Measurements from ENCODE around the gene HSPE1. TPM values are rescaled to one million over a fixed set of nuclear protein-coding genes. Genes with fewer than 3 reads are reported as not detected.
A peak's percentile ranks its signal among the peaks of the same experiment; 100 is the strongest.

HSPE1 gene
- polyA plus RNA-seq, 3 donors = 25.2 to 46.2 (median 44.9) TPM

GRCh38 chr2:197464175-197464574, 36.0 kb upstream of the HSPE1 start:
- no peak overlapping the region for H3K27ac ChIP-seq (ENCODE audit: low read depth in 1 of 2, low read length in 2 of 2)
- no peaks in the 10 kb centered on the region for H3K27me3 ChIP-seq (ENCODE audit: control insufficient read depth in 2 of 2, insufficient read depth in 2 of 2, low read length in 2 of 2)
- H3K79me2 ChIP-seq (ENCODE audit: insufficient read depth, low read length) = peaks cover 62% of the 10 kb centered on the region
- peaks cover 0 to 2% (median 0%) of the 10 kb centered on the region in 7 donors for H3K9me3 Mint-ChIP-seq
- H3K4me3 Mint-ChIP-seq = no peak overlapping the region
- H3K27ac Mint-ChIP-seq = no peak overlapping the region
- H2AFZ ChIP-seq (ENCODE audit: insufficient read depth, low read depth, low read length, poor library complexity, severe bottlenecking) = no peak overlapping the region
- H3K4me1 ChIP-seq (ENCODE audit: control insufficient read depth in 1 of 2, insufficient read depth in 2 of 2, low read length in 2 of 2) = no peaks in the 10 kb centered on the region
- peaks cover 0 to 2% (median 0%) of the 10 kb centered on the region in 3 donors for H3K27me3 Mint-ChIP-seq (ENCODE audit: low read depth in 3 of 3)
- H3K9ac ChIP-seq (ENCODE audit: insufficient read depth, low read length, poor library complexity, severe bottlenecking) = no peak overlapping the region
- peaks cover 60 to 90% of the 10 kb centered on the region in 2 donors for H3K36me3 Mint-ChIP-seq
- H3K4me2 ChIP-seq (replicated peaks; ENCODE audit: extremely low read depth, low read length, poor library complexity, severe bottlenecking) = no peak overlapping the region
- peaks cover 78% of the 10 kb centered on the region for H4K20me1 ChIP-seq (ENCODE audit: insufficient read depth, low read length)
- no peaks in the 10 kb centered on the region for H3K9me3 ChIP-seq (replicated peaks in 1 of 2; ENCODE audit: control insufficient read depth in 1 of 2, insufficient read depth in 1 of 2, low read length in 2 of 2)
- H3K4me3 ChIP-seq (replicated peaks in 1 of 3; ENCODE audit: low read depth in 2 of 3, low read length in 3 of 3) = no peak overlapping the region
- no CpG with 5 or more reads among the region's 1 CpG for WGBS (ENCODE audit: insufficient coverage)
- DNase-seq = no peak
- TF ChIP-seq CTCF (IDR thresholded peaks at IDR 0.05) = no peak
- intact Hi-C loops (cut with micrococcal nuclease) = loop anchor here in 1 of 2 donors (10.0 kb wide), 1 partner anchor 49 kb away; no protein-coding TSS in a partner anchor
- H3K36me3 ChIP-seq (replicated peaks in 1 of 2; ENCODE audit: control insufficient read depth in 1 of 2, insufficient read depth in 2 of 2, low read length in 2 of 2) = peaks cover 84 to 93% of the 10 kb centered on the region in 2 donors
- no peaks in the 10 kb centered on the region for H3K4me1 Mint-ChIP-seq

- Mint-ChIP-seq H3K27me3 (ENCODE audit: low read depth in 3 of 3) (no peaks in the 10 kb centered on the region), H3K36me3 (peaks cover 65 to 83% of the 10 kb centered on the region in 2 donors), H3K27ac (peak overlapping the region in 2 of 7 donors; percentile 18 to 47), H3K9me3 (peaks cover 0 to 2% (median 0%) of the 10 kb centered on the region in 7 donors), H3K4me1 (peaks cover 8% of the 10 kb centered on the region), H3K4me3 (no peak overlapping the region)
- Histone ChIP-seq H3K4me3 (replicated peaks in 1 of 3; ENCODE audit: low read depth in 2 of 3, low read length in 3 of 3) (no peak overlapping the region), H4K20me1 (ENCODE audit: insufficient read depth, low read length) (peaks cover 56% of the 10 kb centered on the region), H3K4me1 (ENCODE audit: control insufficient read depth in 1 of 2, insufficient read depth in 2 of 2, low read length in 2 of 2) (peaks cover 6 to 7% of the 10 kb centered on the region in 2 donors), H3K79me2 (ENCODE audit: insufficient read depth, low read length) (peaks cover 19% of the 10 kb centered on the region), H3K9ac (ENCODE audit: insufficient read depth, low read length, poor library complexity, severe bottlenecking) (no peak overlapping the region), H3K36me3 (replicated peaks in 1 of 2; ENCODE audit: control insufficient read depth in 1 of 2, insufficient read depth in 2 of 2, low read length in 2 of 2) (peaks cover 80 to 95% of the 10 kb centered on the region in 2 donors), H3K9me3 (replicated peaks in 1 of 2; ENCODE audit: control insufficient read depth in 1 of 2, insufficient read depth in 1 of 2, low read length in 2 of 2) (no peaks in the 10 kb centered on the region), H3K27ac (ENCODE audit: low read depth in 1 of 2, low read length in 2 of 2) (no peak overlapping the region), H2AFZ (ENCODE audit: insufficient read depth, low read depth, low read length, poor library complexity, severe bottlenecking) (no peak overlapping the region), H3K4me2 (replicated peaks; ENCODE audit: extremely low read depth, low read length, poor library complexity, severe bottlenecking) (no peak overlapping the region), H3K27me3 (ENCODE audit: control insufficient read depth in 2 of 2, insufficient read depth in 2 of 2, low read length in 2 of 2) (no peaks in the 10 kb centered on the region)
- intact Hi-C loops (cut with micrococcal nuclease) = no loop called here
- TF ChIP-seq CTCF (IDR thresholded peaks at IDR 0.05) = no peak
- 100% methylated on average over 4 of the region's 5 CpGs for WGBS (ENCODE audit: insufficient coverage)
- DNase-seq = no peak
Measured at GRCh38 chr2:197472166-197472565, 28.0 kb upstream of the HSPE1 start.
